Measurements from ENCODE around the gene DGCR8.

Gene DGCR8

DNA sequence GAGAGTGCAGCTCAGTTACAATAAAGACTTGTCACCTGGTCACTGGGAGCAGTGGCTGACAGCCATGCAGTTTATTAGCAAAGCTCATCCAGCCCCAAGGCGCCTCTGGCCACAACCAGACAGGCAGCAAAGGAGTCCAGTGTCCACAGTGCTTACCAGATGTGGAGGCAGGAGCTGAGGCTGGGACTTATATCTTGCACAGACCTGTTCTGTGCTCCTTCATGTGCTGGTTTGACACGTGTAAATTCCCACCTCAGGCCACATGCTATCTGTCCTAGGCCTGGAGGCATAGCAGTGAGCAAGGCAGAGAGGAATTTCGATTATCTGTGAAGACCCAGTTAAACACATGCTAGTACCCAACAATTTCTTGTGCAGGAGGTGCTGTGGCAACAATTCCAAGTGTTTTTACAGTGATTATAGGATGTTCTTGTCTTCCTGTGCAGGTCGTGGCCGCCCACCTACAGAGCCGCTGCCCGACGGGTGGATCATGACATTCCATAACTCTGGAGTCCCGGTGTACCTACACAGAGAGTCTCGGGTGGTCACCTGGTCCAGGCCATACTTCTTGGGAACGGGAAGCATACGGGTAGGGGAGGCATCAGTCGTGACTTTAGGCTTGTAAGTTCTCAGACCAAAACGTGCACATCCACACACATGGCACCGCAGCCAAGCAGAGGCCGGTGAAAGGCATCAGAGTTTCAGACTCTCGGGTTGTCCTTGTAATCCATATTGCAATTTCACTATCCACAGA lies 9.4 kb downstream of the DGCR8 start:
- no peak for DNase-seq

DNA sequence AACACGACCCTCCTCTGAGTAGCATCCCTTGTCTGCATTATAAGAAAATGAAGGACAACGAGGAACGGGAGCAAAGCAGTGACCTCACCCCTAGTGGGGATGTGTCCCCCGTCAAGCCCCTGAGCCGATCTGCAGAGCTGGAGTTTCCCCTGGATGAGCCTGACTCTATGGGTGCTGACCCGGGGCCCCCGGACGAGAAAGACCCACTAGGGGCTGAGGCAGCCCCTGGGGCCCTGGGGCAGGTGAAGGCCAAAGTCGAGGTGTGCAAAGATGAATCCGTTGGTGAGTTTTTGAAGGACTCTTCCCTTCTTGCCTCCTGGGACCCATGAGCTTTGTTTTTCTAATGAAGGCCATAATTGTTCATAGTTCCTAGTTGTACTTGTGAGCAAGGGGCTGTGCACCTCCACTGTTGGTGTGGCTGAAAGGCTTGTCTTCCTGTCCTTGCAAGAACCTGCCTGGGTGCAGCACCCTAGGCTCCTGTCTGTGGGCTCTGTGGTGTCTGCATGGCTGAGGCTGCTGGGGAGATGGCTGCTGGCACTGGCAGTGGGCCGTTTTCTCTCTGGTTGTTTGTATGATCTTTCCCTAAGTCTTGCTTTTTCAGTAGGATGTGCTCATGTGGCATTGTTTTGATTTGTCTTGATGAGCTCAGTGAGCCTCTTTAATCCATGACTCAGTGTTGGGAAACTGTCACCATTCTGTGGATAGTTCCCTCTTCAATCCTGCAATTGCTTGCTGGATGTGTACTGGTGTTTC lies 10.1 kb downstream of the DGCR8 start:
- DNase-seq, result no peak

DNA sequence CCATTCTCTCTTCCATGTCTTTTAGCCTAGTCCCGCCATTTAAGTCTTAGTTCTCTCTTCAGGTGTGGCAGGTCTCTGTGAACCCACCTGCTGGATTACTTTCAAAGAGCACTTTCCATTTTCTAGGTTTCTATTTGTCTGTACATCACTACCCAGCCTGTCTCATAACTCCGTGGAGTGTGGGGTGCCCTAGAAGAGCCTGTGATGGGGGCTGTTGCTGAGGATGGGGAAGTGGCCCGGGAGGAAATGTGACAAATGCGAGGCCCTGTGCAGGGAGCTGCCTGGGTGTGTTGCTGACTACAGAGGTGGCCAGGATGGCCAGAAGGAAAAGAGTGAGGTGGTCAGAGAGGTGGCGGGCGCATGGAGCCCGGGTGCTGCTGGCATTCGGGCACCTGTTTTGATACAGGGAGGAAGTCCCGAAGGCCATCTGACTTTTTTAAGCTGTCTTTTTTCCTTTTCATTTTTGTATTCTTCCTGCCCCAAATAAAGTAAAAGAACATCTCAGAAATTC lies 10.7 kb downstream of the DGCR8 start:
- DNase-seq, result no peak

DNA sequence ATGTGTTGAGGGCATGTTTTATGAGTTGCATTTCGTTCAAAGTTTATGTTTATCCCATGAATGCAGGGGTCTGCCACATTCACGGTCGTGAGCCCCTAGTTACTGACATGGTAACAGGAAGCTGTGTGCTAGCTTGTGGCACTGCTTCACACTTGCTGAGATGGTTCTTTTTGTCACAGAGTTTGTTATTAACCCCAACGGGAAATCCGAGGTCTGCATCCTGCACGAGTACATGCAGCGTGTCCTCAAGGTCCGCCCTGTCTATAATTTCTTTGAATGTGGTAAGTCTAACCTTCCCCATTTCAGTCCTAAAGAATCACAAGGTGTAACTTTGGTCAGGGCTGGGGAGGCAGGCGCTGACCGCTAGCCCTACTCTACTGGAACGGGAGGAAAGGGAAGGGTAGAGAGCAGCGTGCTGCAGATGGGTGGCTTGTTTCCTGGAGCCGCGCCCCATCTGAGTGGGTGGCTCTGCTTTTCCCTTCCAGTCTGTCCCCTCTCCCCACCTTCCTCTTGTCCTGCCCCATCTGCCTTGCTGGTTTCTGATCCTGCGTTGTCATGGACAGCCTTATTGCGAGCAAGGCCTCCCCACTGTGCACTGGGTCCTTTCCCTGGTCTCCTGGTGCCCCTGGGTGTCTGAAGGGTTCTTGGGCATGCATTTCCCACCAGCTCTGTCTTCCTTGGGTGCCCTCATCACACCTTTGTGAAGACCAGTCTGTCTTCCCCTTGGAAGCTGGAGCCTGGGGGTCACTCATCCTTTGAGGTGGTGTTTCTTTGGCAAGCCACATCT lies 11.8 kb downstream of the DGCR8 start:
- DNase-seq, result no peak

DNA sequence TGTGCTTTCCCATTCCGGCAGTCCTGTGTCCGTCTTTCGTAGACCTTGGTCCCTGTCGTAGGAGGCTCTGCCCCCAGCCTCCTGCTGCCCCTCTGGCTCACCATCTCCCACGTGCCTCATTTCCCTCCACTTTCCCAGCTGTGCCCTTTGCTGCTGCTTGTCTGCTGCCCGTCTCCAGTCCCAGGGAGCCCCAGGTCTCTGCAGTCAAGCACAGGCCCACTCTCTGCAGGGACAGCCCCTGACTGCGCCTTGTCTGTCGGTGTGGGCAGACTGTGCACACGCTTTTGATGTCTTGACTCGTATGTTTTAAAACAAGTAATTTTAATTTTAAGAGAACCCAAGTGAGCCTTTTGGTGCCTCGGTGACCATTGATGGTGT lies 12.4 kb downstream of the DGCR8 start:
- no peak for DNase-seq

DNA sequence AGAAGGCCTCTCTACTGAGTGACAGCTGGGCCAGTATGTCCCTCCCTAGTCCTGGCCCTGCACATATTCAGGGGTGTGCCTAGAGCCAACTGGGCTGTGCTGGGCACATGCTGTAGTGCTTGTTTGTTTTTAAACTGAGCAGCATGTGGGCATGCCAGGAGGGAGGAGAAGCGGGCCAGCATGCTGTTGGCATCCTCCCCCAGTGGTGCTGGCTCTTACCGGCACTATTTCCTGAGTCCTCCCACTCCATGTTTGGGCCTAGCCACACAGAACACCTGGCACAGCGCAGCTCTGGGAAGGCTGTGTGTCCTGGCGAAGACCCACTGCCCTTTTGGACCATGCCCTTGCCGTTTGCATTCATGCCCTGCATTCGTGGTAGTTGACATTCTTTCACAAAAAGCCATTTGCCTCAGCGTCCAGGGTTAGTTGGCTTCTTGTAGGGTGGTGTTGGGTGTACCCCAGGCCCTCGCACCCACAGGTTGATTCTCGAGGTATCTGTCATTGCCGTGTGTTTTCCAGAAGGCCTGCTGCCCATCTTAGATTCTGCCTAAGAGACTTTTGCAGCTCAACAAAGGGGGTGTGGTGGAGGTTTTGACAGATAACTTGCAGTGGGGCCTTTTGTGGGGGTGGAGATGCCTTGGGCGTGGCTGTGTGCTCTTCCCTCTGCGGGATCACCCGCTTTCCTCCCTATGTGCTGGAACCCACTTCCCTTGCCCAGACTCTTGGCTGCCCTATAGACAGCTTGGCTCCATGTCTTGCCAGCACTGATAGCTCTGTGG lies 13.6 kb downstream of the DGCR8 start:
- DNase-seq, result peak in 31 of 56 donors; percentile 15 to 76 (median 53)

DNA sequence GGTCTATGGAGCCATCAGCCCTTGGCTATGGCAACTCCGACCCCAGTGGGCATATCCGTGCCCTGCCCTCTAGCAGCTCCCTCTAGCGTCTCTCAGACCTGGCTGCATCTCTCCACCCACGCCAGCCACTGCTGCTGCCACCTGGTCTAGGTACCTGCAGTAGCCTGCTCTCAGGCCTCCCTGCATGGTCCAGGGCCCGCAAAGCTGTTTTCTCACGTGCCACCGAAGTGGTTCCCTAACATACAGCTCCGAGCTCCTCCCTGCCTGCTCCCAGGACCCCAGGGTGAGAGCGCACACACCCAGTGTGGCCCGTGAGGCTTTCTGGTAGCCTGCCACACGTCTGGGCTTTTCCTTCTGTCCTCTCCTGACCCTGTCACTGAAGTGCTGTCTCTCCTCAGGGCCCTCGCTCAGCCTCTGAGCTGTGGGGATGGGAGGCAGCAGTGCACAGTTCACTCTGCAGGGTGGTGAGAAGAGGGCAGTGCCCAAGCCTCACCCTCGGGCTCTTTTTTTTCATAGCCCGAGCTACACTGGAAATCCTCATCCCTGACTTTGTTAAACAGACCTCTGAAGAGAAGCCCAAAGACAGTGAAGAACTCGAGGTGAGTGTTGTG lies 14.3 kb downstream of the DGCR8 start:
- no peak for DNase-seq

DNA sequence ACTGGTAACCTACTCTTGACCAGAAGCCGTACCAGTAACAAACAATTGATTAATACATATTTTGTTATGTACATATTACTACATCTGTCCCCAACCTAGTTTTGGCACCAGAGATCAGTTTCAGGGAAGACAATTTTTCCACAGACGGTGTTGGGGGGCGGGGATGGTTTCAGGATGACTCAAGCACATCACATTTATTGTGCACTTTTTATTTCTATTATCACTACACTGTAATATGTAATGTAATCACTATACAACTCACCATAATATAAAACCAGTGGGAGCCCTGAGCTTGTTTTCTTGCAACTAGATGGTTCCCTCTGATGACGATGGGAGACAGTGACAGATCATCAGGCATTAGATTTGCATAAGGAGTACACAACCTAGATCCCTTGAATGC lies 15.5 kb downstream of the DGCR8 start:
- DNase-seq, result no peak

DNA sequence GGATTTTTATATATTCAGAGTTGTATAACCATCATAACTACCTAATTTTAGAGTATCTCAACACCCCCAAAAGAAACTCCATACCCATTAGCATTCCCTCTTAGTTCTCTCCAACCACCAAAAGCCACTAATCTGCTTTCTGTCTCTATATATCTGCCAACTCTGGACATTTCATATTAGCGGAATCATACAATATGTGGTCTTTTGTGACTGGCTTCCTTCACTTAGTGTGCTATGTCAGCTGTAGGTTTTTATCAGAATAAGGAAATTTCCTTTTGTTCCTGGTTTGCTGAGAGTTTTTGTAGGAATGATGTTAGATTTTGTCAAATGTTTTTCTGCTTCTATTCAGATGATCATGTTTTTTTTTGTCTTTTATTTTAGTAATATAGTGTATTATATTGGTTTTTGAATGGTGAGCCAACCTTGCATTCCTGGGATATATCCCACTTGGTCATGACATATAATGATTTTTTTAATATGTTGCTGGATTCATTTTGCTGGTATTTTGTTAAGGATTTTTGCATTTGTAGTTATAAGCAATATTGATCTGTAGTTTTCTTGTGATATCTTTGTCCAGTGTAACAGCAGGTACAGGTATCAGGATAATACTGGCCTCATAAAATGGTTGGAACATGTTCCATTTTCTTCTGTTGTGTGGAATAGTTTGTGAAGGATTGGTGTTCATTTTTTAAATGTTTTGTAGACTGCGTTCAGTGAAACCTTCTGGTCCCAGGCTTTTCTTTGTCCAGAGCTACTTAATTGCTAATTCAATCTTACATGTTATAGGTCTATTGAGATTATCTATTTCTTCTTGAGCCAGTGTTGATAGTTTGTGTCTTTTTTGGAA lies 16.8 kb downstream of the DGCR8 start:
- DNase-seq, result no peak

DNA sequence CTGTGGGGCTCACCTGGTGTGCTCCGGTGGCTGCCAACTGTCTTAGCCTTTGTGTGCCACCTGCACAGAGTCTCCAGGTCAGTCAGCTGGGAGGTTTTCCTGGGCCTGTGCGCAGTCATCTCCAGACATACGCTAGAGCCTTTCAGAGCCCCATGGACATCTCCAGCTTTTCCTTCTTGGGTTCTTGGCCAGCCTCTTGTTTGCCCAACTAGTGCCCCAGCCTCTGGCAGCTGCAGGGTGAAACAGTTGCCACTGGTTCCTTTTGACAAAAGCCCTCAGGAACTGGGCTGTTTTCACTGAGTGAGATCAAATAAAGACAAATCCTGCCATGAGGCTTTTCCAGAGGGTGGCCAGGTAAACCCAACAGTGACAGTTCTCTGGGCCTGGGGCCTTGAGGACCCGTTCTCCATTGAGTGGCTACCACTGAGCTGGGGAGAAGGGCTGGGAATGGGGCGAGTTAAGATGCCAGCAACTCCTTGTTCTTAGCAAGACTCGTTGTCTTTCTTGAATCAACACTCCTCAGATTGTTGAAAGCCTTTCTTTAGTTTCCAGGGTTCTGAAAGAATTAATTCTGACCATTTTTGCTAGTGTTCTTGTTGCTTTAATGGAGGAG lies 19.2 kb downstream of the DGCR8 start:
- DNase-seq, result no peak

DNA sequence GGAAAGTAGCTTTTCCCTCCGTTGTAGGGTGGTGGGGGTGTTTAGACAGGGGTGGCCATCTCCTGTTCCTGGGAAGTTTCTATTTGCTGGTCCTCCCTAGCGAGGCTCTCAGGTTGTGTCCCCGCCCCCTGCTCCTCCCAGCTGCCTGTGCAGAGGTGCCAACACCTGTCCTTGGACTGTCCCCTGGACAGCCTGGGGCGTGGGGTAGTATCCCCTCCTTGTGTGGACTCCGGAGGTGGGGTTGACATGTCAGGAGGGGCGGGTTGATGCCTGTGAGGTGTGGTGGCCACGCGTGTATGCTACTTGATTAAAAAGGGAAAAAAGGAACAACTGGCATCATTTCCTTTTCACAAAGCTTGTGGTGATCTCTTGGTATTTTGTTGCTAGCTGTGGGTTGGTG lies 21.6 kb downstream of the DGCR8 start:
- DNase-seq, result no peak

DNA sequence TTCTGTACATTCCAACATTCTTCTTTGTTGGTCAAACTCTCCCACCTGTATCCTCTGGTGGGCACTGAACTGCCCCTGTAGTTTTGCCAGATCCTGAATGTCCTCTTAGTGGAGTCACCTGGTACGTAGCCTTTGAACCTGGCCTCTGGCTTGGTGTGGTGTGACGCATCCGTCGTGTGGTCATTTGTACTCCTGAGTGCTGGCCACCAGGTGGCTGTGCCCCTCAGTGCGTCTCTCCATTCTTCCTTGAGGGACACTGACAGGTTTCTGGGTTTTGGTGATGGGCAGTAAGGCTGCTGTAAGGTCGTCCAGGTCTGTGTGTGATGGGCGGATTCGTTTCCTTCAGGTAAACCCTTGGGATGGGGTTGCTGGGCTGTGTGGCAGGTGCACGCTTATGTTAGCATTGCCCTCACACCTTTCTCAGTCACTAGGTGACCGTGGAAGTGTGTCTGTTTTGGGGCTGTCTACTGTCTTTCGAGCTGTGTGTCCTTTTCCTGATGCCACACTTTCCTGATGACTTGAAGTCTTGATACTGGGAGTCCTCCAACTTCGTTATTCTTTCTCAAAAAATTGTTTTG lies 22.3 kb downstream of the DGCR8 start:
- no peak for DNase-seq

DNA sequence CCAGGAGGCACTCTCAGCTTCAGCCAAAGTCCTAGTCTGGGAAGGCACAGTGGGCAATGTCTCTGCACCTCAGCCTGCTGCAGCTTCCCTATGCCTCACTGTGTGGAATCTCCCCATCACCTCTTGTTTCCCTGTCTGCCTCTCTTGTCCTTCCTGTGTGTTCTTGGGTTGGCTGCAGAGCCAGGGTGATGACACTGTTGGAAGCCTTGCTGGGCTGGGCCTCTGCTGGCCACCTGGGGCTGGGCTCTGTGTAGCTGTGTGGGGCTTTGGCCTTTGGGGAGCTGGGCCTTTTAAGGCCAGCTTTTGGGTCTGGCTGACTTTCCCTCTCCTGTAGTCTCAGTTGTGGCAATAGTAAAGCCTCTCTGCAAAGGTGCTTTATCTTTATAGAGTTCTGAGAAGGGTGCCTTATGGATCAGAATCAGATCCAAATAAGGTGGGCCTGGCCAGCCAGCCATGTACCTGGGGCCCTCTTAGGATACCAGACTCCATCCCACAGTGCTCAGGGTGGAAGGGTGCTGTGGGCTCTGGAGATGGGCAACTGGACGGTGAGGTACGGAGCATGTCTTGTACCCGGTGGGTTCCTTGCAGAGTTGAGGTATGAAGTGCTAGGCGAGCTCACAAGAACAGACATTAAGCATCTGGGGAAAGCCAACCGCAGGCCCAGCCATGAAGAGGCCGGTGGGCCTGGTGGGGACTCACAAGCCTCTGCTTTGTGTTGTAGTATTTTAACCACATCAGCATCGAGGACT lies 25.6 kb downstream of the DGCR8 start:
- DNase-seq, result no peak

DNA sequence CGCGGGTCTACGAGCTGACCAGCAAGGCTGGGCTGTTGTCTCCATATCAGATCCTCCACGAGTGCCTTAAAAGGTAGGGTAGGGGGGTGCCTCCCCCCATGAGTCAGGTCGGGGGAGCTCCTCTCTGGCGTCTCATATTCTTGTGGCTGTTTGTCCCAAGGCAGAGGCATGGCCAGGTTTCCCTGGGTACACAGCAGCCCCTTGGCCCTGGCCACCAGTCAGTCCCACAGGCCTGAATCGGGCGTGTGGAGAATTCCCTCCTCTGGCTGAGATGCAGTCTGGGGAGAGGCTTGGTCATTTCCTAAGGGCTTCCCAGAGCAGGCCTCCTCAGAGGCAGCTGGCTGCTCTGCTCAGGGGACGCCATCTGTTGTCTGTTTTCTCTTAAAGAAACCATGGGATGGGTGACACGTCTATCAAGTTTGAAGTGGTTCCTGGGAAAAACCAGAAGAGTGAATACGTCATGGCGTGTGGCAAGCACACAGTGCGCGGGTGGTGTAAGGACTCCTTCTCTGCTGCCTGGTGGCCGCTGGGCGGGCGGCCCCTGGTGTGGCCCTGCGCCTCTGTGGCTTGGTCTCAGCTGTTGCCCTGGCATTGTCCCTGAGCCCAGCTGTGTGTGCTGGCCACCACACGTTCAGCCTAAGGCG lies 26.3 kb downstream of the DGCR8 start:
- DNase-seq, result peak in 2 of 56 donors; percentile 24 to 44

DNA sequence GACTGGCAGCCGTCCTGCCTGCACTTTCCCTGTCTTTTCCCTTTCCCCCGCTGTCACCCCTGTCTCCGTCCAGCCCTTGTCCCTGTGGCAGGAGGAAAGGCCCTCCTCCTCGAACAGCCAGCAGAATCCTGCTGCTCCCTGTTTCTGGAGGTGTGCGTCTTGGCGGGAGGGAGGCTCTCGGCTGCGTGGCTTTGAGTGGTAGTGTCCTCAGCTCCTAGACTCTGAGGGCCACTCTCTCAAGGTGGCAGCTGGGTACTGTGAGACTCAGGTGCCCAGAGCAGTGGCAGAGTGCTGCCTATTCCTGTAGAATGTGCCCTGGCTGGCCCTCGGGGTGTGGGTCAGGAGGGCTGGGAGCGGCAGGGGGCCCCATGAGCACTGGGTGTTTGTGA lies 26.8 kb downstream of the DGCR8 start:
- DNase-seq, result no peak

DNA sequence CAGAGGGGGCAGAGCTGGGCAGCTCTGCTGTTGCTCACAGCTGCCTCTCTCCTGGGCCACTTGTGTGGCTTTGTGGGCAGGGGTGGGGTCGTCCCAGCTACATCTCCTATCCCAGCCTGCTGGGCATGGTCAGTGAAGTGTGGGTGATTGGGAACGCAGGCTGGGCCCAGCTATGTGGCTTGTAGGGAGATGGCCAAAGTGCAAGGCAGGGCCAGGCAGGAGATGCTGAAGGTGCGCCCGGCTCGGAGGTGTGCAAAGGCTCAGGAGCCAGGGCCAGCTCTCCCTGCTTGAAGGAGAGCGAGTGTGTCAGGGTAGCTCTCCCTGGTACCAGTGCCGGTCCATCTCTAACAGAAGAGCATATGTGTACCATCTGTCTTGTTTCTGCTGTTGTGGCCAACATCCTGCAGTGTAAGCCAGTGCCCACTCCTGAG lies 27.4 kb downstream of the DGCR8 start:
- no peak for DNase-seq

DNA sequence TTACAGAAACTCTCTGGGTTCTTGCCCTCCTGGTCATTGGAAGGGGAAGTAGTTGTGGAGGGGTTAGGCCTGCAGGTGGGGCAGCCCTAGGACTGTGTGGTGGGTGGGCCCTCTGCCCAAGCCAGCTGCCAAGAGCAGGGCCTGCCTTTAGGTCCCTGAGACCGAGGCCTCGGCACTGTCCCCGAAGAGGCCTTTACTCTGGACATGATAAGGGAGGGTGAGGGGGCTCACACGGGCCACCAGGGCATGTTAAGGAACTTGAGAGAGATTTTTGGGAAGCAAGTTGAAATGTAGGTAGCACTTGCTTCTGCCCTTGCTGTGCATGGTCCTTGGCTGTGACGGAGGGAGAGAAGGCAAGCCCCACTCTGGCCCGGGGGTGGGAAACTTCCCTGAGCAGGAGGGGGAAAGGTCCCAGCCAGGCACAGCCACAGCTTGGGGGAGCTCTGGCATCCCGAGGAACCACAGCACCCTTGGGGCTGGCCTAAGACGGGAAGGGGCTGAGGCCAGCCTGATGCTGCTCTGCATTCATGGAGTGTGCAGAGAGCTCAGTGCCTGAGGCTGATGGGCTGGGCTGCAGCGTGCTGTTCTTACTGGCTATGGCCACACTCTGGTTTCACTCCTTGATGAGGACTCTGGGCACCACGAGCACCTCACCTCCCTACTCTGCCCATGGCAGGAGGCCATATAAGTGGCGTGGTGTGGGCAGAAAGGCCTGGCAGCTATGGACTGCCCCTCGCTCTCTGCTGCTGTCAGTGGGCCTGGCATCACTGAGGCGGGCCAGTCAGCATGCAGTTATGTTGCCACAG lies 28.1 kb downstream of the DGCR8 start:
- peak in 1 of 56 donors; percentile 45 for DNase-seq

Measured in amygdala (tissue), 56 donors.